Activated CD4-positive, alpha-beta T cell treated with anti-CD3 and anti-CD28 coated beads, Interleukin-2, amount 10 ng/mL, durations not matched to agents 24 days and 14 days (primary cell): ENCODE data around the gene LAIR2. TPM values are rescaled to one million over a fixed set of nuclear protein-coding genes. Genes with fewer than 3 reads are reported as not detected.

Experiments
- DNase-seq: peaks from one replicate; pipeline ENCODE4 v3.0.0; 2022
- H3K27ac Mint-ChIP-seq: one replicate; pipeline ENCODE4 v1.8.0; 2022; ENCODE audit warnings: mild to moderate bottlenecking, mixed read lengths
- H3K27me3 Mint-ChIP-seq: one replicate; pipeline ENCODE4 v1.8.0; 2022; ENCODE audit warnings: mixed read lengths
- H3K36me3 Mint-ChIP-seq: one replicate; pipeline ENCODE4 v1.8.0; 2022; ENCODE audit warnings: low read depth, mild to moderate bottlenecking, mixed read lengths
- H3K4me1 Mint-ChIP-seq: one replicate; pipeline ENCODE4 v1.8.0; 2021; ENCODE audit warnings: mixed read lengths
- H3K4me3 Mint-ChIP-seq: one replicate; pipeline ENCODE4 v1.8.0; 2022; ENCODE audit warnings: mild to moderate bottlenecking, moderate library complexity, mixed read lengths
- H3K9me3 Mint-ChIP-seq: one replicate; pipeline ENCODE4 v1.8.0; 2021; ENCODE audit warnings: mixed read lengths
- intact Hi-C: fragments of 100-400 bp; cut with micrococcal nuclease; formaldehyde crosslinking; loops from one replicate; pipeline ENCODE4 v1.15.1; 2023
- total RNA-seq: library from RNA; stranded (reverse); gene quantifications from 2 replicates; pipeline ENCODE4 v1.2.3, GENCODE V29; 2022

The LAIR2 gene, protein sequence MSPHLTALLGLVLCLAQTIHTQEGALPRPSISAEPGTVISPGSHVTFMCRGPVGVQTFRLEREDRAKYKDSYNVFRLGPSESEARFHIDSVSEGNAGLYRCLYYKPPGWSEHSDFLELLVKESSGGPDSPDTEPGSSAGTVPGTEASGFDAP
- total RNA-seq, result 34.2 and 35.0 TPM in 2 replicates

GRCh38 chr19:54502518-54503048 lies at the start of gene LAIR2:
Gene LAIR2, plus strand, starts transcription at chr19:54502831. Its CDS starts 88 bp downstream, at chr19:54502919.
- peak within 1 kb of the TSS; percentile 75 for H3K4me3 Mint-ChIP-seq
- intact Hi-C loops, result loop anchor here (2.0 kb wide), 1 partner anchor 14 kb away; no protein-coding TSS in a partner anchor
- H3K36me3 Mint-ChIP-seq, result peaks cover 2% of the 10 kb centered on the region
- H3K27ac Mint-ChIP-seq, result peak within 1 kb of the TSS; percentile 75
- DNase-seq, result peak; percentile 71
- H3K4me1 Mint-ChIP-seq, result peaks cover 27% of the 10 kb centered on the region
- no peaks in the 10 kb centered on the region for H3K9me3 Mint-ChIP-seq
- H3K27me3 Mint-ChIP-seq, result peaks cover 6% of the 10 kb centered on the region

GRCh38 chr19:54453921-54454780 lies 48.5 kb upstream of the LAIR2 start:
- Mint-ChIP-seq H3K4me1 (peaks cover 22% of the 10 kb centered on the region), H3K27me3 (no peaks in the 10 kb centered on the region), H3K27ac (no peak overlapping the region), H3K4me3 (no peak overlapping the region), H3K36me3 (peaks cover 75% of the 10 kb centered on the region), H3K9me3 (no peaks in the 10 kb centered on the region)
- DNase-seq, result no peak
- intact Hi-C loops, result no loop called here

GRCh38 chr19:54454781-54455675 lies 47.6 kb upstream of the LAIR2 start:
- Mint-ChIP-seq H3K9me3 (no peaks in the 10 kb centered on the region), H3K4me1 (peaks cover 24% of the 10 kb centered on the region), H3K36me3 (peaks cover 77% of the 10 kb centered on the region), H3K4me3 (no peak overlapping the region), H3K27ac (no peak overlapping the region), H3K27me3 (no peaks in the 10 kb centered on the region)
- intact Hi-C loops, result no loop called here
- no peak for DNase-seq

- intact Hi-C loops, result no loop called here
- no peaks in the 10 kb centered on the region for H3K27me3 Mint-ChIP-seq
- H3K4me3 Mint-ChIP-seq, result no peak overlapping the region
- H3K36me3 Mint-ChIP-seq, result peaks cover 71% of the 10 kb centered on the region
- no peak overlapping the region for H3K27ac Mint-ChIP-seq
- peaks cover 17% of the 10 kb centered on the region for H3K4me1 Mint-ChIP-seq
- H3K9me3 Mint-ChIP-seq, result no peaks in the 10 kb centered on the region
- DNase-seq, result no peak
Measured at GRCh38 chr19:54455786-54456422, 46.7 kb upstream of the LAIR2 start.

DNA sequence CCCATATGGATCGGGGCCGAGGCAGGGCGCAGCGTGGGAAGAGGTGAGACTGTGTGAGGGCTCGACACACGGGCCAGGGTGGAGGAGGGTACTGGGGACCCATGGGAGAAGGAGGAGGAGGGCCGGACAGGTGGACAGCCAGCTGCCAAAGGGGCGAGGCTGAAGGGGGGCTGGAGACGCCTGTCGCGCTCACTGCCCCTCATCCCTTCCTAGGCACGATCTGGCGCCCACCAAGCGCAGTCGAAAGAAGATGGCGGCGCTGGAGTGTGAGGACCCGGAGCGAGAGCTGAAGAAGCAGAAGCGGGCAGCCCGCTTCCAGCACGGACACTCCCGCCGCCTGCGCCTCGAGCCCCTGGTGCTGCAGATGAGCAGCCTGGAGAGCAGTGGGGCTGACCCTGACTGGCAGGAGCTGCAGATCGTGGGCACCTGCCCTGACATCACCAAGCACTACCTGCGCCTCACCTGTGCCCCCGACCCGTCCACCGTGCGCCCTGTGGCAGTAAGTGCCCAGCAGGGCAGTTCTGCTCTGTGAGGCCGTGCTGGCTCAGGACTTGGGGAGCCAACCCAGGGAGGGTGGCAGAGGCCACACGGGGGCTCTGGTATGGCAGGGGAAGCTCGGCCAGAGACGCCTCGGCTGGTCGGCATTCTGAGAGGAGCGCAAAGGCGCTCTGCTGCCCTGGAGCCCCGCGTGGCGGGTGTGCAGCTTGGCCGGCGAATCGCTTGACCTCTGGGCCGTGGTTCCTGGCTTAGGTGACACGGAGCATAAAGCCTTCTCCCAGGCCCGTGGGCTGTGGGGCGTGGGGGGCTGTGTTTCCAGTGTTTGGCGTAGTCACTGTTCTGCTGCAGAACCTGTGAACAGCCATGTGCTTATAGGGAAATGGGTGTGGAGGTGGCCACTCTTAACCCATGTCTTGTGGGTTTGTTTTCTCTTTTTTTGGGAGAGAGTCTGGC lies 45.9 kb upstream of the LAIR2 start:
- Mint-ChIP-seq H3K4me3 (no peak overlapping the region), H3K36me3 (peaks cover 70% of the 10 kb centered on the region), H3K27me3 (no peaks in the 10 kb centered on the region), H3K9me3 (no peaks in the 10 kb centered on the region), H3K4me1 (peaks cover 15% of the 10 kb centered on the region), H3K27ac (no peak overlapping the region)
- DNase-seq, result no peak
- intact Hi-C loops, result no loop called here

DNA sequence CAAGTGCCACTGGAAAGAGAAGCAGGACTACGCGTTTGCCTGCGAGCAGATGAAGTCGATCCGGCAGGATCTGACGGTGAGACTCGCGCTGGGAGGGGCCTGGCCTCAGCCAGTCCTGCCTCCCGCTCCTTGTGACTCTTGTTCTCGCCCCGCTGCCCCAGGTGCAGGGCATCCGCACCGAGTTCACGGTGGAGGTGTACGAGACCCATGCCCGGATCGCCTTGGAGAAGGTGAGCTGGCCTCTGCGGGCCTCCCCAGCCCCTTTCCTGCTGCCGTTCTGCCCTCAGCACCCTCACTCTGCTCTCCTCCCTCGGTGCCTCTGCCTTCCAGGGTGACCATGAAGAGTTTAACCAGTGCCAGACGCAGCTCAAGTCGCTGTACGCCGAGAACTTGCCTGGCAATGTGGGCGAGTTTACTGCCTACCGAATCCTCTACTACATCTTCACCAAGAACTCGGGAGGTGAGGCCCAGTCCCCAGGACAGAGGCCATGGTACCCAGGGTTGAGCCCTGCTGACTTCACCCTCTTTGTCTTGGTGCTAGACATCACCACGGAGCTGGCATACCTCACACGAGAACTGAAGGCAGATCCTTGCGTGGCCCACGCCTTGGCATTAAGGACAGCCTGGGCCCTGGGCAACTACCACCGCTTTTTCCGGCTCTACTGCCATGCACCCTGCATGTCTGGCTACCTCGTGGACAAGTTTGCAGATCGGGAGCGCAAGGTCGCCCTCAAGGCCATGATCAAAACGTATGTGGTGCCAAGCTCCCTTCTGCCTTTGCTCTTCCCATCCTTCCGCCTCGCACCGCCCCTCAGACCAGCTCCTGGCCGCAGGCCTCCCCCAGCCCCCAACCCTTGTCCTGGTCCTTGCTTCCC lies 44.6 kb upstream of the LAIR2 start:
- Mint-ChIP-seq H3K36me3 (peaks cover 65% of the 10 kb centered on the region), H3K4me3 (no peak overlapping the region), H3K4me1 (peaks cover 20% of the 10 kb centered on the region), H3K27me3 (no peaks in the 10 kb centered on the region), H3K9me3 (no peaks in the 10 kb centered on the region), H3K27ac (no peak overlapping the region)
- no peak for DNase-seq
- intact Hi-C loops, result no loop called here

GRCh38 chr19:54458648-54459281 lies 43.9 kb upstream of the LAIR2 start:
- H3K4me1 Mint-ChIP-seq, result peaks cover 19% of the 10 kb centered on the region
- H3K27ac Mint-ChIP-seq, result no peak overlapping the region
- no peaks in the 10 kb centered on the region for H3K9me3 Mint-ChIP-seq
- peaks cover 60% of the 10 kb centered on the region for H3K36me3 Mint-ChIP-seq
- H3K4me3 Mint-ChIP-seq, result no peak overlapping the region
- DNase-seq, result no peak
- intact Hi-C loops, result no loop called here
- H3K27me3 Mint-ChIP-seq, result no peaks in the 10 kb centered on the region

GRCh38 chr19:54459282-54460229 lies 43.1 kb upstream of the LAIR2 start:
- Mint-ChIP-seq H3K9me3 (no peaks in the 10 kb centered on the region), H3K4me3 (peak overlapping the region; percentile 16), H3K27me3 (no peaks in the 10 kb centered on the region), H3K36me3 (peaks cover 54% of the 10 kb centered on the region), H3K4me1 (peaks cover 24% of the 10 kb centered on the region), H3K27ac (no peak overlapping the region)
- no peak for DNase-seq
- intact Hi-C loops, result loop anchor here (5.0 to 10.0 kb wide), 6 partner anchors 267 to 1165 kb away; partner anchors contain the start of genes MYADM, PPP1R12C, PPP6R1 and TSEN34

DNA sequence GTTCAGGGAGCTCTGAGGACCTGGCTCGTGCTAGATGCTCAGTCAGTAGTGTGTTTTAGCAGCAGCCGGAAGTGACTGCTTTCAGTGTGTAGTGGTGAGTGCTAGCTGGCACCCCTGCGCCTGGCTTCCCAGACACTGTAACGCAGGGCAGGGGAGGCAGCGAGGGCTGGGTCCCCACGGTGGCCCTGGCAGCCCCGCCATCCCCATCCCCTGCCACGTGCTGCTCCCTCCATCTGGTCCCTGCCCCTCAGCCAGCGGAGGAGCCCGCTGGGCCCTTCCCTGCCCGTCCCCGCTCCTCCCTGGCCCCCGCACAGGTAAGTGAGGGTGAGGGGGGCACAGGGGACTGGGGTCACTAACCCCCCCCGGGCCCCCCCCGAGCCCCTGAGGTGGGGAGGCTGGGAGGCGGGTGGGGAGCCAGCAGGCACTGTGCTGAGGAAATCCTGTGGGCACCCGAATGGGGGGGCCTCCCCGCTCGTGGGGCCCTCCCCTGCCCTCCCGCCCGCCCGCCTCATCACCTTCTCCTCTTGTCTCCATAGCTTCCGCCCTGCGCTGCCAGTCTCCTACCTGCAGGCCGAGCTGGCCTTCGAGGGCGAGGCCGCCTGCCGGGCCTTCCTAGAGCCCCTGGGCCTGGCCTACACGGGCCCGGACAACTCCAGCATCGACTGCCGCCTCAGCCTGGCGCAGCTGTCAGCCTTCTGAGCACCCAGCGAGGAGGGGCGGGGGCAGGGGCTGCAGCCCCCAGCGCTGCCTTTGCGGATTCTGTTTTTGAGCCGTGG lies 42.2 kb upstream of the LAIR2 start:
- Mint-ChIP-seq H3K27me3 (peaks cover 2% of the 10 kb centered on the region), H3K4me1 (peaks cover 27% of the 10 kb centered on the region), H3K9me3 (peaks cover 3% of the 10 kb centered on the region), H3K4me3 (no peak overlapping the region), H3K27ac (no peak overlapping the region), H3K36me3 (peaks cover 47% of the 10 kb centered on the region)
- no peak for DNase-seq
- intact Hi-C loops, result loop anchor here (5.0 to 10.0 kb wide), 6 partner anchors 268 to 1164 kb away; partner anchors contain the start of genes MYADM, PPP1R12C, PPP6R1 and TSEN34

DNA sequence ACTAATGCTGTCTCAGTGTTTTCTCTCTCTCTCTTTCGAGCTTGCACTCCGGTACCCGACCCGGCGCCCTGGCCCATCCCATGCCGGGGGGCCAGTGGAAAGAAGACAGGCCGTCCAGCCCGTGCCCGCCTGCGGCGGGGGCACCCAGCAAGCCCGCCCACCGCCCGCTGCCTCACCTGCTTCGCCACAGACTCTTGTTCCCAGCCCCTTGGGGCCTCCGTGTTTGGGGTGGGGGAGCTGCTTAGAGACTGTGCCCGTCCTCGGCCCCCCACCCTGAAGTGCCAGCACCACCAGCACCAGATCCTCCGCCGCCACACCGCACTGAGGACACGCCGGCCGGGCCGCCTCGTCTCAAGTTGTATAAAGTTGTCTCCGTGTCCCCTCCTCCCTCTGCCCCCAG lies 41.4 kb upstream of the LAIR2 start:
- peak overlapping the region; percentile 86 for H3K27ac Mint-ChIP-seq
- intact Hi-C loops, result loop anchor here (5.0 to 10.0 kb wide), 6 partner anchors 269 to 1164 kb away; partner anchors contain the start of genes MYADM, PPP1R12C, PPP6R1 and TSEN34
- peaks cover 41% of the 10 kb centered on the region for H3K36me3 Mint-ChIP-seq
- H3K9me3 Mint-ChIP-seq, result peaks cover 3% of the 10 kb centered on the region
- DNase-seq, result no peak
- peaks cover 29% of the 10 kb centered on the region for H3K4me1 Mint-ChIP-seq
- peaks cover 7% of the 10 kb centered on the region for H3K27me3 Mint-ChIP-seq
- H3K4me3 Mint-ChIP-seq, result peak overlapping the region; percentile 80
